ENCODE data around the gene HERC3.

GRCh38 chr4:88754796-88755195, 162.5 kb downstream of the HERC3 start:
- no peak for TF ChIP-seq EZH2 (IDR thresholded peaks at IDR 0.05)
- TF ChIP-seq POLR2AphosphoS5 (IDR thresholded peaks at IDR 0.05; ENCODE audit: borderline replicate concordance, low read depth, low read length): no peak

Measured in SK-N-MC (cell line).